RPMI7951 (cell line): ENCODE measurements around the gene SPSB2. TPM values are rescaled to one million over a fixed set of nuclear protein-coding genes. Genes with fewer than 3 reads are reported as not detected.

ENCODE experiments used
- DNase-seq: peaks from one replicate; pipeline ENCODE4 v3.0.0-alpha.2; 2012; ENCODE audit warnings: low read depth
- total RNA-seq: library from RNA; depleted of rRNA; stranded (reverse); fragments of >200 nt; shearing (Covaris generic); gene quantifications from 2 replicates; pipeline ENCODE4 v1.2.3, GENCODE V29; 2014

SPSB2 gene
- total RNA-seq, 1 experiment from 2014 or later: 4.2 TPM

DNA sequence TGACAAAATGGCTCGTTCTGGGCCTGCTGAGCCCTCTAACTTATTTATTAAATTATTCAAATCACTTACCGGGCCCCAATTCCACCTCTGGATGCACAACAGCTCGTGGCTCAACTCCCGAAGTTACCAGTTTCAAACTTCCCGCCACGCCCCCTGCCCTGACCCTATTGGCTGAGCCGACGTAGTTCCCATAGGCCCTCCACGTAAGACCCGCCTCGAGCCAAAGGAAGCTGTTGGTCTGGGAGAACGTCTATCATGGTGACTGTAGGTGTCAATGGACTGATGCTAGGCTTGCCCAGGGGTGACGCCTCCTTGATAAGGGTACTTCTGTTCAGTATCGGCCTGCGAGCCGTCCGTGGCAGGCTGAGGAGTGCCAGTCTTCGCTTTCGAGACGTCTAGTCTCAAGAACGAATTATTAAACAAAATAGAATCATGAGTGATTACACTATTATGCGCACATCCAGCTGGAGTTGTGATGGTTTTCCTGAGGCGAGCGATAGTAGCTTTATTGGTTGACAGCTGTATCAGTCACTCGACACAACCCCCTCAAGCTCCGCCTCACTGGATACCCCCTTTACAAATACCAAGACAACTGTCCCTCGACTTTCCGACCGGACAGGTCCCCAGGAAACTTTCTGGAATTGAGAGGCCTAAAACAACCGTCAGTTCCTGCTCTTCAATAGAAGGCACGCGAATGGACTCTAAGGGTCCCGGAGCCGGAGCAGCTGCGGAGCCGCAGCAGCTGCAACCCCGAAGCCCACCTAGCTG lies 21.8 kb downstream of the SPSB2 start, which contains the start of gene CDCA3:
Gene CDCA3, minus strand, starts transcription at position 134 of the 768 bp plus-strand sequence. CDS start 334 bp downstream, outside the sequence.
- DNase-seq: peak; percentile 99

DNA sequence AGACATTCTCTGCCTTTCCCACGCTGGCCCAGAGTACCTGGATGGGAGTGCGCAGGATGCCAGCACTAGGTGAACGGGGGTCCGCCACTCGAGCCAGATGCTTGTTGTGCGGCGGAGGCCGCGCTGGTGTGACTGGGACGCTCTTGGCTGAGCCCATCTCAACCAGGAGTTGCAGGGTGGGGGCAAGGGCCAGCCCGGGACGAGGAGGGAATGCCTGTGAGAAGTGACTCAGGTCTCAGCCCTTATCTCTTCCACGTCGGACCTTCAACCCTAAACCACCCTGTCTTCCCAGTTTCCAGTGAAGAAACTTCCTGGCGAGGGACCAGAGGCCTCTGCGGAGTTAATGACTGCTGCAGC lies 22.3 kb downstream of the SPSB2 start:
- no peak for DNase-seq

DNA sequence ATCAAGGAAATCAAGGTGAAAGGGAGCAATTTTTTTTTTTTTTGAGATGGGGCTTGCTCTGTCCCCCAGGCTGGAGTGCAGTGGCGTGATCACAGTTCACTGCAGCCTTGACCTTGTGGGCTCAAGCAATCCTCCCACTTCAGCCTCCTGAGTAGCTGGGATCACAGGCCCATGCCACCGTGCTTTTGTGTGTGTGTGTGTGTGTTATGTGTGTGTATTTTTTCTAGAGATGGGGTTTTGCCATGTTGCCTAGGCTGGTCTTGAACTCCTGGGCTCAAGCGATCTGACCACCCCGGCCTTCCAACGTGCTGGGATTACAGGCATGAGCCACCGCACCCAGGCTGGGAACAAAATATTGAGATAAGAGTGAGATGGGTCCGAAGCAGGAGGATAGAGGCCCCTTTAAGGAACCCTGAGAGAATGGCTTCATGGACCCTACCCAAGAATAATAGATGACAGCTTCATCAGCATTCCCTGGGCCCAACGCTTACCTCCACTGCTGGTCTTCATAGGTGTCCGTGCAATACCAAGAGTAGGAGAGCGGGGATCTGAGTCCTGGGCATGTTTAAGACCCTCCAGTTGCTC lies 23.0 kb downstream of the SPSB2 start:
- no peak for DNase-seq

DNA sequence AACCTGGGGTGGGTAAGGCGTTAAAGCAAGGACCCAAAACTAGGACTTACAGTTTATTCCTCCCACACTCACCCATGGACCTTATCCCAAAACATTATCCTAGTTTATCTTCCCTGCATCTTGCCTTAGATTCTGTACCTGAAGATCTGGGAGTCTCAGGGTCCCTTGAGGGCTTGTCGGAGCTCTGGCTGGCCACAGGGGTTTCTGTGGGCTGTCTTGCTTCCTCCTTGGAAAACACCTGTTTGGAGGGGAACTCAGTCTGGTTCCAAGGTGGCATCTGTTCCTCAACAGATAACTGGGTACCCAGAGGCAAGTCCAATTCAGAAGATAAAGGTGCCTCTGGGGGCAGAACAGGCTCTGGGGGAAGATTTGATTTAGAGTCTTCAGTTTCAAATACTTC lies 23.7 kb downstream of the SPSB2 start:
- DNase-seq: no peak

DNA sequence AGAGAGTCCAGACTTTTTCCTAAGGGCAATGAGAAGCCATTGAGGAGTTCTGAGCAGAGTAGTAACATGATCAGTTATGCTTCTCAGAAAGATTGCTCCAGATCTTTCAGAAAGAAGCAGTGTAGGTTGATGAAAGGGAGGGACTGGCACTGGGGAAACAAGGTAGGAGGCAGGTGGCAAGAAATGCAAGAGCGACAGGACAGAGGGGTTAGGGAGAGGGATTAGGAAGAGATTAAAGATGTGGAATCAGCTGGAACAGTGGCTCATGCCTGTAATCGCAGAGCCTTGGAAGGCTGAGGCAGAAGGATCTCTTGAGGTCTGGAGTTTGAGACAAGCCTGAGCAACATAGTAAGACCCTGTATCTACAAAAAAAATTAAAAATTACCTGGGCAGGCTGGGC lies 25.4 kb downstream of the SPSB2 start:
- no peak for DNase-seq

DNA sequence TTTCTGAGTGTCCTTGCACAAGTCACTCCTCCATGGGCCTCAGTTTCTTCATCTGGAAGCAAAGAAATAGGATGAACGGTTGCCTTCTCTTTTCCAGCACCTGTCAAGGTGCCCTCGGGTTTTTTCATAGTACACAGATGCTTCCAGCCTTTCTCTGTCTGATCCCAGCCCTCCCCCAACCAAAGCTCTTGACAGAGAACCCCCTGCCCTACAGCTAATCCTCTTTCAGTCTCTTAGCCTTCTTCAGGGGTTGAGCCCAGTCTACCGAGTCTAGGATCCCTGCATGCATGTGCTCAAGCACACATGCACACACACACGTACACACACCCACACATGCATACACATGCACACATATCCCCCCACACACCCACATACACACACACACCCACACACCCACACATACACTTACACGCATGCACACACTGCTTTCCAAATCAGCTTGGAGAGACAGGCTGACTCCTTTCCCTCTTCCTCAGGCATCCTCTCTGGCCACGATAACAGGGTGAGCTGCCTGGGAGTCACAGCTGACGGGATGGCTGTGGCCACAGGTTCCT lies 26.7 kb downstream of the SPSB2 start:
- DNase-seq: no peak

DNA sequence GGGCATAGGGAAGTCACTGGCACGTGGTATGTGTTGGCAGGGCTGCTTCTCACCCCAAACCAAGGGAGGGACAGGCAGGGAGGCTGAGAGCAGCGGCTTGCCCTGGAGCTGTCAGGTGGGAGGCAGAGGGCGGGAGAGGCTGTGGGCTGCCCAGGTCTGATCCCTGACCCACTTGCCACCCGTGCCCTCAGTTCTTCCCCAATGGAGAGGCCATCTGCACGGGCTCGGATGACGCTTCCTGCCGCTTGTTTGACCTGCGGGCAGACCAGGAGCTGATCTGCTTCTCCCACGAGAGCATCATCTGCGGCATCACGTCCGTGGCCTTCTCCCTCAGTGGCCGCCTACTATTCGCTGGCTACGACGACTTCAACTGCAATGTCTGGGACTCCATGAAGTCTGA lies 27.7 kb downstream of the SPSB2 start:
- no peak for DNase-seq

DNA sequence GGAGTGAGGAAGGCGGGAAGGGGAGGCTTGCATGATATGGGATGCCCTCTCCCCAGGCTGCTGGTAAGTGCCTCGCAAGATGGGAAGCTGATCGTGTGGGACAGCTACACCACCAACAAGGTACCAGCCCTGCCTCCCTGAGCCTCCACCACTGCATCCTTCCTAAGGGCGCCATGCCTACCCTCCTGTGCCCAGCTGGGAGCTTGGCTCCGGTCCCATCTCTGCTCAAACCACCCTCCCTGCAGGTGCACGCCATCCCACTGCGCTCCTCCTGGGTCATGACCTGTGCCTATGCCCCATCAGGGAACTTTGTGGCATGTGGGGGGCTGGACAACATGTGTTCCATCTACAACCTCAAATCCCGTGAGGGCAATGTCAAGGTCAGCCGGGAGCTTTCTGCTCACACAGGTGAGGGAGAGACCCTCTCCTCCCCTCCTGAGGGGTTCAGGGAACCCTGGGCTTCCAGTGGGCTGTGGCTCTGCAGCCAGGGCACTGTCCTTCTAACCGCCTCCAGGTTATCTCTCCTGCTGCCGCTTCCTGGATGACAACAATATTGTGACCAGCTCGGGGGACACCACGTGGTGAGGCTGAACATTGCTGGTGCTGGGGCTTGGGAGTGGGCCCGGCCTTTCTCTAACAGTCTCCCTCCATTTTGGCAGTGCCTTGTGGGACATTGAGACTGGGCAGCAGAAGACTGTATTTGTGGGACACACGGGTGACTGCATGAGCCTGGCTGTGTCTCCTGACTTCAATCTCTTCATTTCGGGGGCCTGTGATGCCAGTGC lies 29.8 kb downstream of the SPSB2 start:
- DNase-seq: no peak

DNA sequence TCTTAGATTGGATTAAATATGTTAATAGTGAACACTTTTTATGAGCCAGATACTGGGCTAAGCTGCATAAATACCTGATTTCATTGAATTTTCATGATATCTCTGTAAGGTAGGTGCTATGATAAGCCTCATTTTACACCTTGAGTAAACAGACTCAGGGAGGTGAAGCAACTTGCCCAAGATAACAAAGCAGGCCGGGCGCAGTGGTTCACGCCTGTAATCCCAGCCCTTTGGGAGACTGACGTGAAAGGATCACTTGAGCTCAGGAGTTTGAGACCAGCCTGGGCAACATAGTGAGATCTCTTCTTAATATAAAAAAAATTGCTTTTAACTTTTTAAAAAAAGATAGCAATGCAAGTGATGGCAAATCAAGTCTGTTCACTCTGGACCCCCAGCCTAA lies 31.0 kb downstream of the SPSB2 start:
- no peak for DNase-seq

DNA sequence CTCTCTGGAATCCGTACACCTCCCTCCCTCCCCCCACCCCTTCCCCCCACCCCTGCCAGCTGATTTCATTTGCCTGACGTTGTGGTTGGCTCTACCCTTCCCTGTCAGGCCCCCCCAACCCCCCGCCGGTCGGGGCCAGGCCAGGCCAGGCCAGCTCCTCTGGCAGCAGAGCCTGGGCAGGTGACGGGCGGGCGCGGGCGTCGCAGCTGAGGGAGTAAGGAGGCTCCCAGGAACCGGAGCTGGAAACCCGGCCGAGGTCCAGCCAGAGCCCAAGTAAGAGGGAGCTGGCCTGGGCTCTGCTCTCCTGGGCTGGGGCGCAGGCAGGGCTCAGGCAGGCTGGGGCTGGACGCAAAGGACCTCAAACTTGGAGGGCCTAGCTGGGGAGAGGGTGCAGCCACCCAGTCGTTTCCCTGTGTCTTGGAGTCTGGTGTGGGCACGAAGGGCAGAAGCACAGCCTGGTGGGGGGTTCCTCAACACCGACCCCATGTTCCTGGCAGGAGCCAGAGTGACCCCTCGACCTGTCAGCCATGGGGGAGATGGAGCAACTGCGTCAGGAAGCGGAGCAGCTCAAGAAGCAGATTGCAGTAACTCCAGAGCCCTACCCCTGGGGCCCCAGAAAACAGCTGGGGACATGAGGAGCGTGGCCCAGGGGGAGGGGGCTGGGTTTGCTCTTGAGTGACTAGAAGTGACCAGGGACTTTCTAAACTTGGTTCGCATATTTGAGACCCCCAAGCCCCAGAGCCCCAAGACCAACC lies 32.2 kb downstream of the SPSB2 start, which contains the start of gene GNB3:
Gene GNB3, plus strand, starts transcription at position 165 of the 755 bp plus-strand sequence. Its CDS starts 363 bp downstream, at position 528.
- no peak for DNase-seq

DNA sequence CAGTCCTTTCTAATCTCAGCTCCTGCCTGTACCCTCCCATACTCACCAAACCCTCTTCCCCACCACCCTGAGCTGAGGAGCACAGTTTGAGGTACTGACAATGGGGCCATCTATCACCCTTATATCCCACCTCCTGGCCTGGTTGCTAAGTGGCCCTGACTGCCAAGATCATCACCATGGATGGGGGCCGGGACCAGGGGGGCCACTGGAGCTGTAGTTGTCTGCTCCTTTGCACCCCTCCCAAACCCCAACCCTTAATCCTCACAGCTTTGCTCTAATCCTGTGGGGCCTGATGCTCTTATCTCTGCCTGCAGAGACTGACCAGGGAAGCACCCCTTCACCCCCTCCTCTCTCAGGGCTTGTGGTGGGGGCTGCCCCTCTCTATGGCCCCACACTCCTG lies 32.8 kb downstream of the SPSB2 start:
- DNase-seq: no peak

DNA sequence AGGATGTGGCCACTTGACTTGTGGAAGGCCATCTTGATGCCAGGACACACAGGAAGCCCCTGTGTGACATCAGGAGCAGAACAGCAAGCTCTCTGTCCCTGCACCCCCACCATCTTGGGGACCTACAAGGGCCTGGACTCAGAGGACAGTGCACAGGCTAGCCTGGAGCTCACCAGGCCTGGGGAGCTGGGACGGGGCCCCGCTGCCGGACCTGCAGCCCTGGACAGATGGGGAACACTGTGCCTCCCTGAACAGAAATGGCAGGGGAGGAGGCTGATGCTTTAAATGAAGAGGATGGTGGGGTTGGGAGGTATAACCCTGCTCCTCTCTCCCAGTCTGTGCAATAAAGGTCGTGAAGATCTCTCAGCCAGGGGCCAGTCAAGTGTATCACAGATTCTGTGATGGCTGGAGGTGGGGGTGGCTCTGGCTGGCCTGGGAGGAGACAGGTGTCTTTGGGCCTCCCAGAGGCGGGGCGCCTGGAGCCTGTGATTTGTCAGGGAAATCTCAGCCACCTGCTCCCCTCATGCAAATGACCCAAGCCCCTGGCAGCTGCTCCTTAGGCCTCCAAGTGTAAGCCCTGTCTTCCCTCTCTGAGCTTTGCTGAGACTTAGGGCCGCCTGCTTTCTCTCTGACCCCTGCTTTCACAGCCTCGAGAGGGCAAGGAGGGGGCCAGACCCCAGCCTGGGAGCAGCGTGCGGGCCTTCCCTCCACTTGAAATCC lies 33.5 kb downstream of the SPSB2 start:
- DNase-seq: no peak

DNA sequence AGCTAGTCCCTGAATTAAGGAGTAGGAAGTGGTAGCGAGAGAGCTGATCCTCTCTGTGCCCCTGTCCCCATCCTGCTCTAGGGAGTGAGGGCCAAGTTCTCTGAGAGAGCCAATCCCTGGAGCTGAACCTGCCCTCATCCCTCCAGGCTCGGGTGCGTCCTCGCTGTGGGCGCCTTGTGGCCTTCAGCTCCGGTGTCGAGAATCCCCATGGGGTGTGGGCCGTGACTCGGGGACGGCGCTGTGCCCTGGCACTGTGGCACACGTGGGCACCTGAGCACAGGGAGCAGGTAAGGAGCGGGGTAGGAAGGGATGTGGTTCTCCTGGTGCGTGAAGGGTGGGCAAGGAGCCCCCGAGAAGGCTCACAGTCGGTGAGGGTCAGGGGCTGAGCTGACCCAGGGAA lies 34.2 kb downstream of the SPSB2 start:
- no peak for DNase-seq

DNA sequence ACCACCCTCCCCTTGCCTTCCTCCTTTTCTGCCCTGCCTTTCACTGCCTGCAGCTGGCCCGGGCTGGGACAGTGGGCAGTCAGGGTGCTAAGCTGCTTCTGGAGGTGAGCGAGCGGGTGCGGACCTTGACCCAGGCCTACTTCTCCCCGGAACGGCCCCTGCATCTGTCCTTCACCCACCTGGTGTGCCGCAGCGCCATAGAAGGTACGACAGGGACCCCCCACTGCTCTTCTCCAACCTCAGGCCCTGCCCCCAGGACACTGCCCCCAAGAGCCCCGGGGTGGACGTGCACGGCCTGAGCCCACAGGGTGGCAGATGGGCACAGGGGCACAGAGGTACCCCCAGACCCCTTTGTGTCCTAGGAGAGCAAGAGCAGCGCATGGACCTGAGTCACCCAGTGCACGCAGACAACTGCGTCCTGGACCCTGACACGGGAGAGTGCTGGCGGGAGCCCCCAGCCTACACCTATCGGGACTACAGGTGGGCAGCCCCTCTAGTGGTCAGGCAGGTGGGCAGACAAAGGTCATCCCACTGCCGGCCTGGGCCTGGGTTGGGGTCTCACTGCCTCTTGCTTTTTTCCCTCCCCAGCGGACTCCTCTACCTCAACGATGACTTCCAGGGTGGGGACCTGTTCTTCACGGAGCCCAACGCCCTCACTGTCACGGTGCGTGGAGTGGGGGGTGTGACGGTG lies 35.6 kb downstream of the SPSB2 start:
- DNase-seq: no peak

DNA sequence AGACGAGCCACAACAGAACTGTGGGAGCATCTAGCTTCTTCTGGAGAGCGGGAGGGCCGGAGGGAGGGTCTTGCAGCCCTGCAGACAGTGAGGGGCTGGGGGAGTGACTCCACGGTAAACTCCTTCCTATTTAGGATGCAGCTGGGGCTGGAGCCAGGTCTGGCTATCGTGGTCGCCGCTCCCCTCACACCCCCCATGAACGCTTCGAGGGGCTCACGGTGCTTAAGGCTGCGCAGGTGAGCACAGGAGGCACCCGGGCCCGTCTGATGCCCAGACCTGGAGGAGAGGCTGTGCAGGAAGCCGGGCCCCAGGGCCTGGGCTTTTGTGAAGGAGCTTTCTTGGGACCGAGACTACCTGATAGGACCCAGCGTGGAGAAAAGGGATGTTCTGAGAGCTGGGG lies 36.3 kb downstream of the SPSB2 start:
- DNase-seq: no peak

DNA sequence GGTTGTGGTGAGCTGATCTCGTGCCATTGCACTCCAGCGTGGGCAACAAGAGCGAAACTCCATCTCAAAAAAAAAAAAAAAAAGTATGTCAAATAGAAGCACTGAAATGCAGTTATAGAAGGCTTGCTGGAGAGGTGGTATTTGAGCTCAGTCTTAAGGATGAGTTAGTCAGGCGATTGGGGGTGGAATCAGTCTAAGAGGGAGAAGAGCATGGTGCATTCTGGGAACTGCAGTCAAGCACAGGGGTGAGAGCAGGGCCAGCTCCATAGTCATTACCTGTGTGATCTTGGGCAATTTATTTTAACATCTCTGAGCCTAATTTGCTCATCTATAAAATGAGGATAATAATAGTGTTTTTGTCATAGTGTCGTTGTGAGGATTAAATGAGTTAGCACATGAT lies 38.2 kb downstream of the SPSB2 start:
- DNase-seq: no peak

DNA sequence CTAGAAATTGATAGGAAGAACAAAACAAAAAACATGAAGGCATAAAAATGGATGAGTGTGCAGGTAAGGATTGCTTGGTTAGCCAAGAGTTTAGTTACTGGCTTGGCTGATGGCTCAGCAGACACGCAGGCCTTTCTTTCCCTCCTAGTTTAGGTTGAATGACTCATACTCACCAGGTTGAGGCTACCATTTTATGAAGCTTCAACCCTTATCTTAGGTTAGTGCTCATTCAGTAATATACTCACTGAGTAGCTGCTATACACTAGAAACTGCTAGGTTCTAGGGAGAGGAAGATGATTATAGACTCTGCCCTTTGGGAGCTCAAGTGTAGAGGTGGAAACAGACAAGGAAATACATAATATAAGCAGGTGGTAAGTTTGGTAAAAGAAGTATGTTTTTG lies 38.8 kb downstream of the SPSB2 start:
- DNase-seq: no peak

DNA sequence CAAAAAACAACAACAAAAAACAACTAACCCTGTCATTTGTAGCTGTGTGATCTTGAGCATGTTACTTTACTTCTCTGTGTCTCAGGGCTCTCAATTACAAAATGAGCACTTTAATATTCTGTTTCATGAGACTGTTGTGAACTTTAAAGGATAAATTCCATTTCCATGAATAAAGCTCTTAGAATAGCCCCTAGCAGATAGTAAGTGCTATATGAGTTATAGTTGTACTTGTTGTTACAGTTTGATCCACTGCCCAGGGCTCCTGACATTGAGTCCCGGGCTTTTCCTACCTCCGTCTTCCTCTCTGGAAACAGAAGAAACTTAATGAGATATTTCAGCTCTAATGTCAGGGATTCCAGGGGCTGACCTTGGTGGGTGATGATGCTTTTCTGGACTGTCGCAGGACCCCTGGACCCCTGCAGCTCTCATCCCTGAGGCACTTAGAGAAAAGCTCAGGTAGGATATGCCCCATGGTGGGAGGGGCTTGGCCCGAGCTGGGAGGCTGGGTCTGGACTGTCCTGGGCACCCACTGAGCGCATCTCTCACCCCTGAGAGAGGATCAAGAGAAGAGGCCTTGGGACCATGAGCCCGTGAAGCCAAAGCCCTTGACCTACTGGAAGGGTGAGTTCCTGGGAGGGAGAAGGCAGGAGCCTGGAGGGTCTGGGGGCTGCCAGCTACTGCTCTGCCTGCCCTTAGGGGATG lies 39.8 kb downstream of the SPSB2 start:
- DNase-seq: no peak

DNA sequence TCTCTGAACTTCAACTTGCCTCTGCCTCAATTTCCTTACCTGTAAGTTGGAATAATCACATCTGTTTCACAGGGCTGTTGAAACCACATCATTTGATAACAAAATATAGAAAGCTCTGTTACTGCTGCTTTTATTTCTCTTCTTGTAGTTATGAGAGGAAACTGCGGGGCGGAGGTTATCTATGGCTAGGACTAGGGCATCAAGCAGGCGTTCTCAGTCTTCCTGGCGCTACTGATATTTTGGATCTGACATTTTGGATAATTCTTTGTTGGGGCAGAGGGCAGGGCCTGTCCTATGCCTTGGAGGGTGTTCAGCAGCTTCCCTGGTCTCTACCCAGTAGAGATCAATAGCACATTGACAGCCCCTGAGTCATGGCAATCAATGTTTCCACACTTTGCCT lies 41.0 kb downstream of the SPSB2 start:
- no peak for DNase-seq
